HepG2 (cell line): ENCODE data around the gene NXN. TPM values are rescaled to one million over a fixed set of nuclear protein-coding genes. Genes with fewer than 3 reads are reported as not detected.
A peak's percentile ranks its signal among the peaks of the same experiment; 100 is the strongest.

ENCODE experiments used
- CBX2 ChIP-seq, 2 experiments: fragments of 200-600 bp in 1 of 2; sonication (generic); formaldehyde crosslinking in 1 of 2; IDR thresholded peaks; 2 replicates each; pipeline versions ENCODE4 v1.7.0 to v1.8.1; 2018 to 2022; ENCODE audit warnings: low read depth in 2 of 2, low read length in 1 of 2, mild to moderate bottlenecking in 1 of 2, missing genetic modification reagents in 1 of 2
- HOXA7 ChIP-seq: sonication (generic); formaldehyde crosslinking; IDR thresholded peaks from 2 replicates; pipeline ENCODE4 v1.8.1; 2022; ENCODE audit warnings: mild to moderate bottlenecking, missing genetic modification reagents, moderate library complexity
- KLF13 ChIP-seq: sonication (generic); formaldehyde crosslinking; IDR thresholded peaks from 2 replicates; pipeline ENCODE4 v1.4.0; 2020; ENCODE audit warnings: mild to moderate bottlenecking, missing genetic modification reagents
- KMT2B ChIP-seq: IDR thresholded peaks from 2 replicates; pipeline ENCODE4 v1.6.1; 2016; ENCODE audit warnings: missing genetic modification reagents, missing compliant biosample characterization
- MLLT10 ChIP-seq: sonication (generic); formaldehyde crosslinking; IDR thresholded peaks from 2 replicates; pipeline ENCODE4 v1.4.0; 2020; ENCODE audit warnings: missing genetic modification reagents
- SMARCC2 ChIP-seq: fragments of 450-650 bp; IDR thresholded peaks from 2 replicates; pipeline ENCODE4 v1.6.1; 2017; ENCODE audit warnings: antibody characterized with exemption, mild to moderate bottlenecking
- SOX13 ChIP-seq, 3 experiments: fragments of 450-650 bp in 1 of 3; sonication (generic) in 1 of 3; formaldehyde crosslinking in 1 of 3; IDR thresholded peaks in 2 of 3; conservative IDR thresholded peaks in 1 of 3; 2 replicates each; pipeline versions ENCODE4 v1.5.0 to v1.6.1; 2016 to 2020; ENCODE audit warnings: antibody characterized with exemption in 1 of 3, mild to moderate bottlenecking in 1 of 3, missing compliant biosample characterization in 1 of 3, missing genetic modification reagents in 1 of 3, moderate library complexity in 1 of 3
- ZFX ChIP-seq: sonication (generic); formaldehyde crosslinking; IDR thresholded peaks from 2 replicates; pipeline ENCODE4 v1.4.0; 2020; ENCODE audit warnings: mild to moderate bottlenecking, low read depth, missing genetic modification reagents, moderate library complexity
- ZNF792 ChIP-seq: IDR thresholded peaks from 2 replicates; pipeline ENCODE4 v1.6.1; 2016
- polyA plus RNA-seq, 8 experiments: library from polyadenylated mRNA; depleted of rRNA in 3 of 8; stranded (reverse) in 7 of 8; unstranded in 1 of 8; fragments of >200 nt; fragmentation: Illumina TruSeq in 4 of 8; extraction: Trizol in 4 of 8; gene quantifications; 2 replicates each; pipeline versions ENCODE4 v1.2.1 to v1.2.3, GENCODE V29; 2011 to 2016; ENCODE audit warnings: low read depth in 4 of 8, missing spikeins in 1 of 8, mixed read lengths in 1 of 8; ENCODE audit not compliant: insufficient read depth in 1 of 8
- total RNA-seq, 5 experiments: library from RNA; depleted of rRNA; stranded (reverse); fragments of >200 nt; fragmentation: Illumina TruSeq; extraction: Trizol; gene quantifications; 2 replicates each; pipeline ENCODE4 v1.2.3, GENCODE V29; 2016; ENCODE audit warnings: low read depth in 1 of 5
- TF ChIP-seq, protein P1 (sequence below): sonication (generic); formaldehyde crosslinking; IDR thresholded peaks from 2 replicates; pipeline ENCODE4 v1.4.0; 2020; ENCODE audit warnings: mild to moderate bottlenecking, missing genetic modification reagents
- TF ChIP-seq, protein P2 (sequence below): fragments of 450-650 bp; IDR thresholded peaks from 2 replicates; pipeline ENCODE4 v1.6.1; 2016
- TF ChIP-seq, protein P3 (sequence below): sonication (generic); formaldehyde crosslinking; conservative IDR thresholded peaks from 2 replicates; pipeline ENCODE4 v1.4.0; 2020; ENCODE audit warnings: missing genetic modification reagents
- TF ChIP-seq, protein P4 (sequence below): sonication (generic); formaldehyde crosslinking; IDR thresholded peaks from 2 replicates; pipeline ENCODE4 v1.4.0; 2020; ENCODE audit warnings: missing genetic modification reagents
- TF ChIP-seq, protein P5 (sequence below): sonication (generic); formaldehyde crosslinking; IDR thresholded peaks from 2 replicates; pipeline ENCODE4 v1.4.0; 2020; ENCODE audit warnings: mild to moderate bottlenecking, missing genetic modification reagents

NXN gene
- total and polyA plus RNA-seq, 2 of the 13 experiments (the other 11 are each of a cell fraction or from before 2014, with no cell fraction given), result 22.2 to 24.3 TPM

DNA sequence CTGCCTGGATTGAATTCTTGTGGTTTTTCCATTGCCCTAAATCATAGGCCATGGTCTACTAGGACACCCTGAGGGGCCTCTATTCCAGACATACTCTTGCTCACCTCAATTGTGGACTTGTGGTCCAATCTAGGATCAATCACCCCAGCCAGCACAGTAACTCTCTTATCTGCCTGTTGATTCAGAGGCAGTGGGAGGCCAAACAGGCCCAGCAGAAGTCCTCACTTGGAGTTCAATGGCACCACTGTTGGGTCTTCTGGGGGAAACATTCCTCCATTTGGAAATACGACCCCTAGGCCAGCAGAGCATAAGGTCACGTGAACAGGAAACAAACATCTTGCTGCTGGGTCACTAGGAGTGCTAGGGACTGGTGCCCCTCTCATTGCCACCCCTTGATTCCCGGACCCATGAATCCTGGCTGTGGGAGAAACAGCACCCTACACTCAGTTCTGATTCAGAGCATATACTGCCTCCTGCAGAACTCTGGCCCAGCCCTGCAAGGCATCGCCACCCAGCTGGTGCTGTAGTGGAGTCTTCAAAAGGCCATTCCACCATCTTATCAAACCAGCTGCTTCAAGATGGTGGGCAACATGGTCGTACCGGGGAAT lies 6.8 kb upstream of the NXN start (continued):
- TF ChIP-seq, protein P1, sequence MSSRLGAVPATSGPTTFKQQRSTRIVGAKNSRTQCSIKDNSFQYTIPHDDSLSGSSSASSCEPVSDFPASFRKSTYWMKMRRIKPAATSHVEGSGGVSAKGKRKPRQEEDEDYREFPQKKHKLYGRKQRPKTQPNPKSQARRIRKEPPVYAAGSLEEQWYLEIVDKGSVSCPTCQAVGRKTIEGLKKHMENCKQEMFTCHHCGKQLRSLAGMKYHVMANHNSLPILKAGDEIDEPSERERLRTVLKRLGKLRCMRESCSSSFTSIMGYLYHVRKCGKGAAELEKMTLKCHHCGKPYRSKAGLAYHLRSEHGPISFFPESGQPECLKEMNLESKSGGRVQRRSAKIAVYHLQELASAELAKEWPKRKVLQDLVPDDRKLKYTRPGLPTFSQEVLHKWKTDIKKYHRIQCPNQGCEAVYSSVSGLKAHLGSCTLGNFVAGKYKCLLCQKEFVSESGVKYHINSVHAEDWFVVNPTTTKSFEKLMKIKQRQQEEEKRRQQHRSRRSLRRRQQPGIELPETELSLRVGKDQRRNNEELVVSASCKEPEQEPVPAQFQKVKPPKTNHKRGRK (CRISPR knock-in tag), result no peak
- TF ChIP-seq SOX13 (IDR thresholded peaks at IDR 0.05) (no peak), SOX13 (CRISPR knock-in tag; conservative IDR thresholded peaks at IDR 0.05 in 1 of 2, IDR thresholded peaks at IDR 0.05 in 1 of 2) (peak in 1 of 2 experiments; percentile 25; a peak in 1 of 4 replicates), KLF13 (no peak), MLLT10 (CRISPR knock-in tag) (no peak), CBX2 (IDR thresholded peaks at IDR 0.05; ENCODE audit: low read depth, low read length) (no peak), CBX2 (CRISPR knock-in tag; IDR thresholded peaks at IDR 0.05; ENCODE audit: low read depth) (no peak), KMT2B (no peak), SMARCC2 (no peak), HOXA7 (CRISPR knock-in tag) (no peak), ZFX (peak; percentile 53; the same call in 1 of the 2 replicates), ZNF792 (no peak)
- TF ChIP-seq, protein P2, sequence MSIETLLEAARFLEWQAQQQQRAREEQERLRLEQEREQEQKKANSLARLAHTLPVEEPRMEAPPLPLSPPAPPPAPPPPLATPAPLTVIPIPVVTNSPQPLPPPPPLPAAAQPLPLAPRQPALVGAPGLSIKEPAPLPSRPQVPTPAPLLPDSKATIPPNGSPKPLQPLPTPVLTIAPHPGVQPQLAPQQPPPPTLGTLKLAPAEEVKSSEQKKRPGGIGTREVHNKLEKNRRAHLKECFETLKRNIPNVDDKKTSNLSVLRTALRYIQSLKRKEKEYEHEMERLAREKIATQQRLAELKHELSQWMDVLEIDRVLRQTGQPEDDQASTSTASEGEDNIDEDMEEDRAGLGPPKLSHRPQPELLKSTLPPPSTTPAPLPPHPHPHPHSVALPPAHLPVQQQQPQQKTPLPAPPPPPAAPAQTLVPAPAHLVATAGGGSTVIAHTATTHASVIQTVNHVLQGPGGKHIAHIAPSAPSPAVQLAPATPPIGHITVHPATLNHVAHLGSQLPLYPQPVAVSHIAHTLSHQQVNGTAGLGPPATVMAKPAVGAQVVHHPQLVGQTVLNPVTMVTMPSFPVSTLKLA, result no peak
- TF ChIP-seq, protein P3, sequence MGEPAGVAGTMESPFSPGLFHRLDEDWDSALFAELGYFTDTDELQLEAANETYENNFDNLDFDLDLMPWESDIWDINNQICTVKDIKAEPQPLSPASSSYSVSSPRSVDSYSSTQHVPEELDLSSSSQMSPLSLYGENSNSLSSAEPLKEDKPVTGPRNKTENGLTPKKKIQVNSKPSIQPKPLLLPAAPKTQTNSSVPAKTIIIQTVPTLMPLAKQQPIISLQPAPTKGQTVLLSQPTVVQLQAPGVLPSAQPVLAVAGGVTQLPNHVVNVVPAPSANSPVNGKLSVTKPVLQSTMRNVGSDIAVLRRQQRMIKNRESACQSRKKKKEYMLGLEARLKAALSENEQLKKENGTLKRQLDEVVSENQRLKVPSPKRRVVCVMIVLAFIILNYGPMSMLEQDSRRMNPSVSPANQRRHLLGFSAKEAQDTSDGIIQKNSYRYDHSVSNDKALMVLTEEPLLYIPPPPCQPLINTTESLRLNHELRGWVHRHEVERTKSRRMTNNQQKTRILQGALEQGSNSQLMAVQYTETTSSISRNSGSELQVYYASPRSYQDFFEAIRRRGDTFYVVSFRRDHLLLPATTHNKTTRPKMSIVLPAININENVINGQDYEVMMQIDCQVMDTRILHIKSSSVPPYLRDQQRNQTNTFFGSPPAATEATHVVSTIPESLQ (CRISPR knock-in tag), result no peak
- TF ChIP-seq, protein P4, sequence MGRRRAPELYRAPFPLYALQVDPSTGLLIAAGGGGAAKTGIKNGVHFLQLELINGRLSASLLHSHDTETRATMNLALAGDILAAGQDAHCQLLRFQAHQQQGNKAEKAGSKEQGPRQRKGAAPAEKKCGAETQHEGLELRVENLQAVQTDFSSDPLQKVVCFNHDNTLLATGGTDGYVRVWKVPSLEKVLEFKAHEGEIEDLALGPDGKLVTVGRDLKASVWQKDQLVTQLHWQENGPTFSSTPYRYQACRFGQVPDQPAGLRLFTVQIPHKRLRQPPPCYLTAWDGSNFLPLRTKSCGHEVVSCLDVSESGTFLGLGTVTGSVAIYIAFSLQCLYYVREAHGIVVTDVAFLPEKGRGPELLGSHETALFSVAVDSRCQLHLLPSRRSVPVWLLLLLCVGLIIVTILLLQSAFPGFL, result no peak
- TF ChIP-seq, protein P5, sequence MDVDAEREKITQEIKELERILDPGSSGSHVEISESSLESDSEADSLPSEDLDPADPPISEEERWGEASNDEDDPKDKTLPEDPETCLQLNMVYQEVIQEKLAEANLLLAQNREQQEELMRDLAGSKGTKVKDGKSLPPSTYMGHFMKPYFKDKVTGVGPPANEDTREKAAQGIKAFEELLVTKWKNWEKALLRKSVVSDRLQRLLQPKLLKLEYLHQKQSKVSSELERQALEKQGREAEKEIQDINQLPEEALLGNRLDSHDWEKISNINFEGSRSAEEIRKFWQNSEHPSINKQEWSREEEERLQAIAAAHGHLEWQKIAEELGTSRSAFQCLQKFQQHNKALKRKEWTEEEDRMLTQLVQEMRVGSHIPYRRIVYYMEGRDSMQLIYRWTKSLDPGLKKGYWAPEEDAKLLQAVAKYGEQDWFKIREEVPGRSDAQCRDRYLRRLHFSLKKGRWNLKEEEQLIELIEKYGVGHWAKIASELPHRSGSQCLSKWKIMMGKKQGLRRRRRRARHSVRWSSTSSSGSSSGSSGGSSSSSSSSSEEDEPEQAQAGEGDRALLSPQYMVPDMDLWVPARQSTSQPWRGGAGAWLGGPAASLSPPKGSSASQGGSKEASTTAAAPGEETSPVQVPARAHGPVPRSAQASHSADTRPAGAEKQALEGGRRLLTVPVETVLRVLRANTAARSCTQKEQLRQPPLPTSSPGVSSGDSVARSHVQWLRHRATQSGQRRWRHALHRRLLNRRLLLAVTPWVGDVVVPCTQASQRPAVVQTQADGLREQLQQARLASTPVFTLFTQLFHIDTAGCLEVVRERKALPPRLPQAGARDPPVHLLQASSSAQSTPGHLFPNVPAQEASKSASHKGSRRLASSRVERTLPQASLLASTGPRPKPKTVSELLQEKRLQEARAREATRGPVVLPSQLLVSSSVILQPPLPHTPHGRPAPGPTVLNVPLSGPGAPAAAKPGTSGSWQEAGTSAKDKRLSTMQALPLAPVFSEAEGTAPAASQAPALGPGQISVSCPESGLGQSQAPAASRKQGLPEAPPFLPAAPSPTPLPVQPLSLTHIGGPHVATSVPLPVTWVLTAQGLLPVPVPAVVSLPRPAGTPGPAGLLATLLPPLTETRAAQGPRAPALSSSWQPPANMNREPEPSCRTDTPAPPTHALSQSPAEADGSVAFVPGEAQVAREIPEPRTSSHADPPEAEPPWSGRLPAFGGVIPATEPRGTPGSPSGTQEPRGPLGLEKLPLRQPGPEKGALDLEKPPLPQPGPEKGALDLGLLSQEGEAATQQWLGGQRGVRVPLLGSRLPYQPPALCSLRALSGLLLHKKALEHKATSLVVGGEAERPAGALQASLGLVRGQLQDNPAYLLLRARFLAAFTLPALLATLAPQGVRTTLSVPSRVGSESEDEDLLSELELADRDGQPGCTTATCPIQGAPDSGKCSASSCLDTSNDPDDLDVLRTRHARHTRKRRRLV (CRISPR knock-in tag), result no peak
- TF ChIP-seq, all 625 proteins: peak for 48
